Measurements from ENCODE around the gene ZNF217.

GRCh38 chr20:53576195-53576580 lies 17.5 kb downstream of the ZNF217 start:
- TF ChIP-seq YY1 (IDR thresholded peaks at IDR 0.05; ENCODE audit: insufficient read depth, insufficient read length) = no peak
- TF ChIP-seq ZNF274 (IDR thresholded peaks at IDR 0.05; ENCODE audit: low read depth, low read length) = no peak

Data from NT2/D1 (cell line).